B cell (primary cell): ENCODE data around the gene NT5E. TPM values are rescaled to one million over a fixed set of nuclear protein-coding genes. Genes with fewer than 3 reads are reported as not detected.

Experiments
- ATAC-seq: fragments of 200-7000 bp; cut with Tn5 transposase; one replicate; pipeline ENCODE4 v1.10.0; 2021; ENCODE audit warnings: low read depth, mild to moderate bottlenecking, moderate number of reproducible peaks, moderate library complexity
- CTCF ChIA-PET: fragments of 350-600 bp; sonication (Branson Sonifier 250); formaldehyde crosslinking; loops from one replicate; lab custom pipeline; 2021; ENCODE audit warnings: antibody characterized with exemption, inconsistent platforms; lab: Charles Lee
- POLR2A ChIA-PET: fragments of 350-600 bp; sonication (Branson Sonifier 250); formaldehyde crosslinking; loops from one replicate; lab custom pipeline; 2021; ENCODE audit warnings: antibody characterized with exemption; lab: Charles Lee
- DNase-seq: peaks from one replicate; pipeline ENCODE4 v3.0.0; 2013
- H2AFZ ChIP-seq: 2 replicates; pipeline ENCODE4 v1.6.1; 2012; ENCODE audit warnings: mild to moderate bottlenecking, low read depth, low read length; ENCODE audit not compliant: insufficient read depth, poor library complexity, severe bottlenecking
- H3K27ac ChIP-seq, 2 donors: 1 replicate in 1 of 2; 2 replicates in 1 of 2; pipeline ENCODE4 v1.5.1; 2012 to 2013; ENCODE audit warnings: low read length in 2 of 2, mild to moderate bottlenecking in 2 of 2, moderate library complexity in 1 of 2
- H3K27me3 ChIP-seq, 4 experiments: fragments of 200-600 bp in 1 of 4; sonication (generic) in 1 of 4; replicated peaks in 1 of 4; 1 replicate in 2 of 4; 2 replicates in 2 of 4; pipeline versions ENCODE4 v1.6.1 to v1.7.0; 2013 to 2016; ENCODE audit warnings: low read length in 3 of 4, mild to moderate bottlenecking in 2 of 4, mixed read lengths in 1 of 4, moderate library complexity in 1 of 4; ENCODE audit not compliant: insufficient read depth in 4 of 4, control insufficient read depth in 3 of 4; ENCODE audit errors: control extremely low read depth in 1 of 4
- H3K36me3 ChIP-seq, 2 experiments: replicated peaks in 1 of 2; 1 replicate in 1 of 2; 2 replicates in 1 of 2; pipeline versions ENCODE4 v1.6.1 to v1.7.1; 2013; ENCODE audit warnings: low read length in 1 of 2; ENCODE audit not compliant: insufficient read depth in 2 of 2, control insufficient read depth in 1 of 2; ENCODE audit errors: control extremely low read depth in 1 of 2, extremely low read depth in 1 of 2
- H3K4me1 ChIP-seq, 2 donors: fragments of 200-600 bp in 1 of 2; sonication (generic) in 1 of 2; 1 replicate in 1 of 2; 2 replicates in 1 of 2; pipeline versions ENCODE4 v1.5.1 to v1.6.1; 2013 to 2017; ENCODE audit warnings: low read length in 2 of 2; ENCODE audit not compliant: control insufficient read depth in 2 of 2, insufficient read depth in 2 of 2
- H3K4me2 ChIP-seq: replicated peaks from 2 replicates; pipeline ENCODE3; 2012; ENCODE audit warnings: mild to moderate bottlenecking, low read depth, low read length; ENCODE audit not compliant: poor library complexity, severe bottlenecking
- H3K4me3 ChIP-seq, 5 experiments: fragments of 200-600 bp in 1 of 5; sonication (generic) in 1 of 5; 1 replicate in 3 of 5; 2 replicates in 2 of 5; pipeline versions ENCODE4 v1.5.1 to v1.7.0; 2011 to 2016; ENCODE audit warnings: low read length in 4 of 5, mild to moderate bottlenecking in 4 of 5, low read depth in 2 of 5, control low read depth in 1 of 5, moderate library complexity in 1 of 5; ENCODE audit not compliant: insufficient read depth in 1 of 5; ENCODE audit errors: control extremely low read depth in 1 of 5, extremely low read depth in 1 of 5
- H3K79me2 ChIP-seq: fragments of 200-600 bp; sonication (generic); one replicate; pipeline ENCODE4 v1.6.0; 2016; ENCODE audit warnings: low read length; ENCODE audit not compliant: control insufficient read depth, insufficient read depth
- H3K9ac ChIP-seq: fragments of 200-600 bp; sonication (generic); 2 replicates; pipeline ENCODE4 v1.6.1; 2017; ENCODE audit warnings: mild to moderate bottlenecking, low read length, moderate library complexity
- H3K9me3 ChIP-seq, 3 donors: one replicate each; pipeline versions ENCODE4 v1.6.1 to v1.7.1; 2013; ENCODE audit warnings: low read length in 2 of 3; ENCODE audit not compliant: control insufficient read depth in 2 of 3, insufficient read depth in 1 of 3; ENCODE audit errors: control extremely low read depth in 1 of 3
- H4K20me1 ChIP-seq: 2 replicates; pipeline ENCODE4 v1.6.0; 2012; ENCODE audit warnings: mild to moderate bottlenecking, low read length; ENCODE audit not compliant: insufficient read depth, control insufficient read depth, poor library complexity, severe bottlenecking
- H3K27ac Mint-ChIP-seq: one replicate; pipeline ENCODE4 v1.8.0; 2021; ENCODE audit warnings: mixed read lengths
- H3K27me3 Mint-ChIP-seq: one replicate; pipeline ENCODE4 v1.8.0; 2021; ENCODE audit warnings: mixed read lengths
- H3K4me1 Mint-ChIP-seq: one replicate; pipeline ENCODE4 v1.8.0; 2021; ENCODE audit warnings: mixed read lengths
- H3K4me3 Mint-ChIP-seq: one replicate; pipeline ENCODE4 v1.8.0; 2021; ENCODE audit warnings: mixed read lengths
- H3K9me3 Mint-ChIP-seq: one replicate; pipeline ENCODE4 v1.8.0; 2022; ENCODE audit warnings: mixed read lengths; ENCODE audit not compliant: insufficient read depth
- EZH2 ChIP-seq: IDR thresholded peaks from 2 replicates; pipeline ENCODE4 v1.6.1; 2012; ENCODE audit warnings: borderline replicate concordance, low read depth, mild to moderate bottlenecking, moderate library complexity, low read length; ENCODE audit not compliant: insufficient read depth, poor library complexity, severe bottlenecking
- WGBS: methylation state at CpG from one replicate; pipeline ENCODE4 v1.1.5; 2013; ENCODE audit warnings: missing lambda C conversion rate; ENCODE audit not compliant: insufficient coverage; 5-methylcytosine and 5-hydroxymethylcytosine counted together
- intact Hi-C: fragments of 100-400 bp; cut with micrococcal nuclease; formaldehyde crosslinking; loops from one replicate; pipeline ENCODE4 v1.10.0; 2022
- polyA plus RNA-seq: library from polyadenylated mRNA; depleted of rRNA; stranded (reverse); fragments of >200 nt; gene quantifications from 2 replicates; pipeline ENCODE4 v1.2.3, GENCODE V29; 2012
- total RNA-seq, 2 donors: library from RNA; stranded (reverse); fragments of 120-200 nt in 1 of 2; gene quantifications; 1 replicate in 1 of 2; 2 replicates in 1 of 2; pipeline versions ENCODE4 v1.2.3 to v1.2.4, GENCODE V29; 2013 to 2022
- TF ChIP-seq, protein P1 (sequence below): fragments of 200-600 bp; IDR thresholded peaks from one replicate; pipeline ENCODE4 v1.8.0; 2022; ENCODE audit warnings: antibody characterized with exemption, mild to moderate bottlenecking

NT5E gene
- total and polyA plus RNA-seq, 2 donors (not counting 1 experiment from before 2014, with no cell fraction given), result 11.6 to 23.2 TPM

DNA sequence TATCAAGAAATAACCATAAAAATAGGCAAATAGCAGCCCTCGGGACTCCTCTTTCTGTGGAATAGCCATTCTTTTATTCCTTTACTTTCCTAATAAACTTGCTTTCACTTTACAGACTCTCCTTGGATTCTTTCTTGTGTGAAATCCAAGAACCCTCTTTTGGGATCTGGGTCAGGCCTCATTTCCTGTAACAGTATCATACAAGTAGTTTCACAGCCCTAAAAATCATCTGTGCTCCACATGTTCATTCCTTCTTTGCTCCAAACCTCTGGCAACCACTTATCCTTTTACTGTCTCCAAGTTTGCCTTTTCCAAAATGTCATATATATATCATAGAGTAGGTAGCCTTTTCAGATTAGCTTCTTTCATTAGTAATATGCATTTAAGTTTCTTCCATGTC, 13.5 kb upstream of the NT5E start:
- no peaks in the 10 kb centered on the region for H3K36me3 ChIP-seq
- H3K4me3 ChIP-seq, result no peak overlapping the region
- no peak overlapping the region for H3K4me2 ChIP-seq
- Mint-ChIP-seq H3K4me1 (no peaks in the 10 kb centered on the region), H3K9me3 (peaks cover 3% of the 10 kb centered on the region), H3K4me3 (no peak overlapping the region), H3K27ac (no peak overlapping the region), H3K27me3 (peaks cover under 1% of the 10 kb centered on the region)
- H3K27ac ChIP-seq, result no peak overlapping the region
- no peaks in the 10 kb centered on the region for H3K79me2 ChIP-seq
- 71% methylated on average over 1 of the region's 1 CpG for WGBS
- no peak overlapping the region for H2AFZ ChIP-seq
- ChIA-PET CTCF (no interaction called here), POLR2A (no interaction called here)
- no peaks in the 10 kb centered on the region for H3K4me1 ChIP-seq
- ATAC-seq, result no peak
- H3K9ac ChIP-seq, result no peak overlapping the region
- H3K27me3 ChIP-seq, result no peaks in the 10 kb centered on the region
- no peak for DNase-seq
- intact Hi-C loops, result no loop called here
- TF ChIP-seq, protein P1, sequence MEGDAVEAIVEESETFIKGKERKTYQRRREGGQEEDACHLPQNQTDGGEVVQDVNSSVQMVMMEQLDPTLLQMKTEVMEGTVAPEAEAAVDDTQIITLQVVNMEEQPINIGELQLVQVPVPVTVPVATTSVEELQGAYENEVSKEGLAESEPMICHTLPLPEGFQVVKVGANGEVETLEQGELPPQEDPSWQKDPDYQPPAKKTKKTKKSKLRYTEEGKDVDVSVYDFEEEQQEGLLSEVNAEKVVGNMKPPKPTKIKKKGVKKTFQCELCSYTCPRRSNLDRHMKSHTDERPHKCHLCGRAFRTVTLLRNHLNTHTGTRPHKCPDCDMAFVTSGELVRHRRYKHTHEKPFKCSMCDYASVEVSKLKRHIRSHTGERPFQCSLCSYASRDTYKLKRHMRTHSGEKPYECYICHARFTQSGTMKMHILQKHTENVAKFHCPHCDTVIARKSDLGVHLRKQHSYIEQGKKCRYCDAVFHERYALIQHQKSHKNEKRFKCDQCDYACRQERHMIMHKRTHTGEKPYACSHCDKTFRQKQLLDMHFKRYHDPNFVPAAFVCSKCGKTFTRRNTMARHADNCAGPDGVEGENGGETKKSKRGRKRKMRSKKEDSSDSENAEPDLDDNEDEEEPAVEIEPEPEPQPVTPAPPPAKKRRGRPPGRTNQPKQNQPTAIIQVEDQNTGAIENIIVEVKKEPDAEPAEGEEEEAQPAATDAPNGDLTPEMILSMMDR, result no peak
- TF ChIP-seq EZH2, result no peak
- peaks cover 0 to 4% (median 0%) of the 10 kb centered on the region in 3 donors for H3K9me3 ChIP-seq
- H4K20me1 ChIP-seq, result no peaks in the 10 kb centered on the region

DNA sequence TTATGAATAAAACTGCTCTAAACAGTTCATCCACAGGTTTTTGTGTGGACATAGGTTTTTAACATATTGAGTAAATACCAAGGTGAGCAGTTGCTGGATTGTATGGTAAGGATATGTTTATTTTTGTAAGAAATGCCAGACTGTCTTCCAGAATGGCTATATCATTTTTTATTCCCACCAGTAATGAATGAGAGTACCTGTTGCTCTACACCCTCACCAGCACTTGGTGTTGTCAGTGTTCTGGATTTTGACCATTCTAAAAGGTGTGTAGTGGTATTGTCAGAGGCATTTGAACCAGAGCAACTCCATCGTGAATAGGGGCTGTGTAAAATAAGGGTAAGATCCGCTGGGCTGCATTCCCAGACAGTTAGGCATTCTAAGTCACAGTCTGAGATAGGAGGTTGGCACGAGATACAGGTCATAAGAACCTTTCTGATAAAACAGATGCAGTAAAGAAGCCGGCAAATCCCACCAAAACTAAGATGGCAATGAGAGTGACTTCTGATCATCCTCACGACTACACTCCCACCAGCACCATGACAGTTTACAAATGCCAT, 12.9 kb upstream of the NT5E start:
- H3K9me3 Mint-ChIP-seq, result peaks cover 3% of the 10 kb centered on the region
- DNase-seq (no peak), ATAC-seq (no peak)
- no peak overlapping the region for H3K4me2 ChIP-seq
- H3K4me1 Mint-ChIP-seq, result no peaks in the 10 kb centered on the region
- 88% methylated on average over 5 of the region's 5 CpGs for WGBS
- no peaks in the 10 kb centered on the region for H3K36me3 ChIP-seq
- intact Hi-C loops, result no loop called here
- H3K27me3 ChIP-seq, result no peaks in the 10 kb centered on the region
- H3K9ac ChIP-seq, result no peak overlapping the region
- H3K27ac Mint-ChIP-seq, result no peak overlapping the region
- no peak overlapping the region for H3K27ac ChIP-seq
- H3K27me3 Mint-ChIP-seq, result peaks cover 5% of the 10 kb centered on the region
- H3K4me1 ChIP-seq, result no peaks in the 10 kb centered on the region
- ChIA-PET CTCF (no interaction called here), POLR2A (no interaction called here)
- peaks cover 0 to 8% (median 0%) of the 10 kb centered on the region in 3 donors for H3K9me3 ChIP-seq
- H3K79me2 ChIP-seq, result no peaks in the 10 kb centered on the region
- no peaks in the 10 kb centered on the region for H4K20me1 ChIP-seq
- H2AFZ ChIP-seq, result no peak overlapping the region
- no peak overlapping the region for H3K4me3 ChIP-seq
- TF ChIP-seq EZH2, result no peak
- TF ChIP-seq, protein P1, result no peak
- H3K4me3 Mint-ChIP-seq, result no peak overlapping the region
